GM18868 (cell line): ENCODE data around the gene SLC26A11.

ENCODE experiments used
- ATAC-seq: cut with Tn5 transposase; IDR thresholded peaks from one replicate; pipeline ENCODE4 v1.9.1; 2021; ENCODE audit warnings: mild to moderate bottlenecking, moderate library complexity; ENCODE audit not compliant: unreplicated experiment

The SLC26A11 gene

DNA sequence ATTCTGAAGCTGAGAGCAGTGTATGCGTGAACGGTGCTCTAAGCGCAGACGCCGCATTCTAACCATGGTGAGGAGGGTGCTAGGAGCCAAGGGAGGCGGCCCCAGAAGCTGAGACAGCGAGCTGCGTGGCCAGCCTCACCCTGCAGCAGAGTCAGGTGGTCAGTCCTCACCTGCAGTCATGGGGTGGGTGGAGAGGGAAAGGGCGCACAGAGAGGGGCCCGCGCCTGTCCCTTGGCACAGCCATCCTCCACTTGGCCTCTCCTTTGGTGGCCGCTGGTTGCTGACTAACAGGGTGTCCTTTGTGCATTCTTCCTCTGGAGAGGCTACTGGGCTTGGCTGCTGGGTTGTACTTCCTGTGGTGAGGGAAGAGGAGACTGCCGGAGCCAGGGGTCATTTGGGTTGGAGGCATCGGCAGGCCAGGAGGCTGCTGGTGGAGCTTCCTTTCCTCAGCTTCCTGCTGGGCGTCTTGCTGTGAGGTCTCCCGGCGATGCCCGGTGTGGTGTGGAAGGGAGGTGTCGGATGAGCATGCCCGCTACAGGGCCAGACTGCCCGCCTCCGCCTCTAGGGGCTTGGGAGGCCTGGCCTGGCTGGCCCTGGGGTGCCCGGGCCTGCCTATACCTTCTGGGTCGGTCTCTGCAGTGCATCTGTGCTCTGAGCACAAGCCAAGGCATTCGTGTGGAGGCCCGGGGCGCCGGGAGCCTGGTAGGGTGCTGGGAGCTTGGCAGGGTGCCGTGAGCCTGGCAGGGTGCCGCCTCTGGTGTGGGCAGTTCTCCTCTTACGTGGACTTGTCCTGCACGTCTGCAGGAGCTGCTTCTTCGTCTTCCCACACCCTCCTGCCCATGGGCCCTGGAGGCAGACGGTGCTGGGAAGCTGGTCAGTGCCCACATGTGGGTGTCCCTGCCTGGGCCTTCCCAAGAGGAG lies 57.8 kb downstream of the SLC26A11 start:
- ATAC-seq, result no peak

DNA sequence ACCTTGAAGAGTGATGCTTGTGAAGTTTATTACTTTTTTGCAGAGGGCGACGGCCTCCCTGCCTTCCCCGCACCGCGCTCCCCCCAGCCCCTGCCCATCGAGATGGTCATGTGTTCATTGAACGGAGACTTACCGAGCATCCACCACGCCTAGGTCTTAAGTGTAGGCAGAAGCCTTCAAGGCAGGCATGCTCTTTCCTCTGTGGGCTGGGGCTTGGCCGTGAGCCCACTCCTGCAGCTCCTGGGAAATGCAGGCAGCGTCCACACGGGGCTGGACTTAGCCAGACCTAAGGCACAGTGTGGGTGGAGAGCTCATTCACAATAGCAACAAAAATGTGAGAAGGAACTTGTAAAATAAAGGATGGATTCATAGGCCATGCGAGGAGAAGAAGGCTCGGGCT lies 59.7 kb downstream of the SLC26A11 start:
- no peak for ATAC-seq

- ATAC-seq, result no peak
These were observed 61.3 kb downstream of the SLC26A11 start for GRCh38 chr17:80281516-80281915.

DNA sequence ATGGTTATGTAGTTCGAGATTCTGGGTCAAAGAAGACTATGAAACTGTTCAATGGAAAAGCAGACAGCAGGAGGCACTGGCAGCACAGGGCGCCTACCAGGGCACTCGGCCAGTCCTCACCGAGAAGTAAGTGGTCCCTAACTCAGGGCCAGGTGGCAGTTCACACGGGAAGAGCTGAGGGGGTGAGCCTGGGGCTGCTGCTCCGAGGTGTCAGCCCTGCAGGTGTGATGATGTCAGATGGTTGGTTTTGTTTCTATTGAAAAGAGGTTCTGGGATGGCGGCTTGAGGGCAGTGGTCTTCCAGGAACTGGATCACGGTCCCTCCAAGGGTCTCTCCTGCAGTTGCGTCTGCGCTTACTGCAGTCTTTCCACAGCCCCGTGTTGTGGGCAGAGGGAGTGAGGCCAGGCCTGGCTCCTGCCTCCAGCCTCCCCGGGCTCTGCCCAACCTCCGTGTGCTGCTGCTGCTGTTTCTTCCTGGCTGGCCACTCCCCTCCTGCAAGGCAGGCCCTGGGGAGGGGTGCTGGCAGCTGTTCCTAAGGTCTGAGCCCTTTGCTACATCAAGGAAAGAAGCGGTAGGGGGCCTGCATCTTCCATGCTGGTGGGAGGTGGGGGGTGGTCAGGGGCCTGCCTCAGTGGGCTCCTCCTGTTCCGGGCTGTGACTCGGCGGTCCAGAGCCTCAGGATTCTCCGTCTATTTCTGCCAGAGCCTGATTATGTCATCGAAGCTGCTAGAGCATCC lies 63.1 kb downstream of the SLC26A11 start:
- no peak for ATAC-seq

DNA sequence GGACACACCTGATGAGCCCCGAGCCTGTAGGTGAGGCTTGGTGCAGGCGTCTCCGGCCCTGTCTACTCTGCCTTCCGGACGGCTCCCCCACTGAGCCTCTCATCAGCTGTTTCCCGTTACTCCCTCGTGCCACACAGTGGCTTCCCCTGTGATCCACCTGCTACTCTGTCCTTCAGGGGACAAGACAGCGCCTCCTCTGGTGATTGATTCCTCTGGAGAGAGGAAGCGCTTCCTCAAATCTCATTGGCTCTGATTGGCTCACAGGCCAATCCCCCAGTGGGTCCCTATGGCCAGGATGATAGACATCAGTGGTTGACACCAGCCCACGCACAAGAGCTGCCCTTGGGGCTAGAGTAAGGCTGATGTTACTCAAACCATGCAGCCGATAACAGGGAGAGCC lies 64.4 kb downstream of the SLC26A11 start:
- ATAC-seq, result no peak

DNA sequence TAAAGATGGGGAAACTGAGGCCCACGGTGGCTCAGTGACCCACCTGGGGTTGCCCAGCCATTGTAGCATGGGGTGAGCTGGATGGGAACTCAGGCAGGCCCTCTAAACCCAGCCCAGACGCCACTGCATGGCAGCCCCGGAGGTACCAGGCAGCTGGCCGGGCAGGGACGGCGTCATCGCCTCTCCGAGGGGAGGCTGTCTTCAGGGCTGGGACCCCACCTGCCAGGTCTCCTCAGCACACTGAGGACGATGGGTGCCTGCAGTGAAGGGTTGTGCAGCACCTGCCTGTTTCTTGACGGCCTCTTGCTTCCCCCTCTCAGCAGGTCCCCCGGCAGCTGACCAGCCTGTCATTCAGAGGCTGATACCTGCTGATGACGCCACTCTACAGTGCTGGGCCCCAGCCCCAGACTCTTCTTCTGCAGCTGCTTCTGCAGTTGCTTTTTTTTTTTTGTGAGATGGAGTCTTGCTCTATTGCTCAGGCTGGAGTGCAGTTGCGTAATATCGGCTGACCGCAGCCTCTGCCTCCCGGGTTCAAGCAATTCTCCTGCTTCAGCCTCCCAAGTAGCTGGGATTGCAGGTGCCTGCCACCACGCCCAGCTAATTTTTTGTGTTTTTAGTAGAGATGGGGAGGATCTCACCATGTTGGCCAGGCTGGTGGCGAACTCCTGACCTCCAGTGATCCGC lies 65.2 kb downstream of the SLC26A11 start:
- ATAC-seq, result no peak

DNA sequence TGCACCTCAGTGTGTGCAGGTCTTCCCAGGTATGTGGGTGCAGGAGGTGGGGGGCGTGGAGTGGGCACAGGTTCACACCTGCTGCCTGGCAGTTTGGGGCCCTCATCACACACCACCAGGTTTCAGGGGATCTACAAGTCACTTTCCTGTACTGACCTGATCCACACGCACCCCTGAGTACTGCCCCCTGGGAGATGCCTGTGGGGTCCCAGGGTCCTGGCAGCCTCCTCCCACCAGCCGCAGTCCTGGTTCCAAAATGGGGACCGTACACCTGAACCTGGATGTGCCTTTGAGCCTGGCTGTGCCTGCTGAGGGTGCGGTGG lies 66.4 kb downstream of the SLC26A11 start:
- ATAC-seq, result no peak

DNA sequence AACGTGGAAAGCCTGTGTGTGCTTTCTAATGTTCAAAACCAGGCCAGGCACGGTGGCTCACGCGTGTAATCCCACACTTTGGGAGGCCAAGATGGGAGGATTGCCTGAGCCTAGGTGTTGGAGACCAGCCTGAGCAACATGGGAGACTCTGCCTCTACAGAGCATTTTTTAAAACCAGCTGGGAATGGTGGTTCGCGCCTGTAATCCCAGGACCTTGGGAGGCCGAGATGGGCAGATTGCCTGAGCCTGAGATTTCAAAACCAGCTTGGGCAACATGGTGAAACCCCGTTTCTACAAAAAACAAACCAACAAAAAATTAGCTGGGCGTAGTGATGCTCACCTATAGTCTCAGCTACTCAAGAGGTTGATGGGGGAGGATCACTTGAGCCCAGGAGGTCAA lies 66.8 kb downstream of the SLC26A11 start:
- ATAC-seq, result no peak

DNA sequence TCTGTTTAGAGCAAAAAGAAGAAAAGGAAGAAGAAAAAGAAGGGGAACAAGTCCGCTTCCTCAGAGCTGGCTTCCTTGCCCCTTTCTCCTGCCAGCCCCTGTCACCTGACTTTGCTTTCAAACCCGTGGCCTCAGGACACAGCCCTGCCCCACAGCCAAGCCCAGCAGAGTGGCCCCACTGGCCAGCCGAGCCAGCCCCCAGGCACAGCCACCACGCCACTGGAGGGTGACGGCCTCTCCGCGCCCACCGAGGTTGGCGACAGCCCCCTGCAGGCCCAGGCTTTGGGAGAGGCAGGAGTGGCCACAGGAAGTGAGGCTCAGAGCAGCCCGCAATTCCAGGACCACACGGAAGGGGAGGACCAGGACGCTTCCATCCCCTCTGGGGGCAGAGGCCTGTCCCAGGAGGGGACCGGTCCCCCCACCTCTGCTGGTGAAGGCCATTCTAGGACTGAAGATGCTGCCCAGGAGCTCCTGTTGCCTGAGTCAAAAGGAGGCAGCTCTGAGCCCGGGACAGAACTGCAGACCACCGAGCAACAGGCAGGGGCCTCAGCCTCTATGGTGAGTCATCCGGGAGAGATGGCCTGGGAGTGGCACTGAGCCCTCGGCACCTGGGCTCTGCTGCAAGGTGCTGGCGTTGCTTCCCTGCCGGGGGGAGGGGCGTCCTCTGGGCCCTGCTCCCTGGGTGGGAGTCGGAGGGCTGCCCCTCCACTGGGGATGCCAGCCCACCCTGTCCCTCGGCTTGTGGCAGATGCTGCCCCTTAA lies 67.8 kb downstream of the SLC26A11 start:
- ATAC-seq, result no peak

DNA sequence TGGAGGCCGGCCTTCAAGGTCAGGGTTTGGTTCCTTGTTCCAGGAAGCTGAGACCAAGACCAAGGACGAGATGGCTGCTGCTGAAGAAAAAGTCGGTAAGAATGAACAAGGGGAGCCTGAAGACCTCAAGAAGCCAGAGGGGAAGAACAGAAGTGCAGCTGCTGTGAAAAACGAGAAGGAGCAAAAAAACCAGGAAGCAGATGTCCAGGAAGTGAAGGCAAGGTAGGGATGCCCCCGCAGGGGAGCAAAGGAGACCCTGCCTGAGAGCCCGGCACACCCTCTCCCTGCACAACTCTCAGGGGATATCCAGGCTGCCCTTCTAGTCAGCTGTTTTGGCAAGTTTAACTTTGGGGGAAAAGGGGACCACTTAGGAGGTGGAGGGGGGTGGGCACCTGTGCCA lies 69.4 kb downstream of the SLC26A11 start:
- ATAC-seq, result no peak

DNA sequence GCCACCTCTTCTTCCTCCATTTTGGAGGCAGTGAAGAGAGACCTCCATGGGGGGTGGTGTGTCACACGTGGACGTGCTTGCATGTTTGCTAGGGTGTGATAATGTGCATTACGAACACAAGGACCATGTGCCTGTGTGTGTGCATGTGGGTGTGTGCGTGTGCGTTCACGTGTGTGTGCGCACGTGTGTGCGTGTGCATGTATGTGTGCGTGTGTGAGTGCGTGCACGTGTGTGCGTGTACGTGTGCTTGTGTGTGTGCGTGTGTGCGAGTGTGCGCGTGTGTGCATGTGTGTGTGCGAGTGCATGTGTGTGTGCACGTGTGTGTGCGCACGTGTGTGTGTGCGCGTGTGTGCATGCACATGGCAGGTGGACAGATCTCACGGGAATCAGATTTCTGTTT lies 69.9 kb downstream of the SLC26A11 start:
- ATAC-seq, result no peak

- ATAC-seq, result no peak
These were observed 71.0 kb downstream of the SLC26A11 start for GRCh38 chr17:80291260-80291659.

- ATAC-seq, result no peak
These were observed 71.7 kb downstream of the SLC26A11 start for GRCh38 chr17:80291691-80292487.

- ATAC-seq, result no peak
These were observed 72.3 kb downstream of the SLC26A11 start for GRCh38 chr17:80292521-80292971.

- no peak for ATAC-seq
These were observed 74.0 kb downstream of the SLC26A11 start for GRCh38 chr17:80294210-80294609.

DNA sequence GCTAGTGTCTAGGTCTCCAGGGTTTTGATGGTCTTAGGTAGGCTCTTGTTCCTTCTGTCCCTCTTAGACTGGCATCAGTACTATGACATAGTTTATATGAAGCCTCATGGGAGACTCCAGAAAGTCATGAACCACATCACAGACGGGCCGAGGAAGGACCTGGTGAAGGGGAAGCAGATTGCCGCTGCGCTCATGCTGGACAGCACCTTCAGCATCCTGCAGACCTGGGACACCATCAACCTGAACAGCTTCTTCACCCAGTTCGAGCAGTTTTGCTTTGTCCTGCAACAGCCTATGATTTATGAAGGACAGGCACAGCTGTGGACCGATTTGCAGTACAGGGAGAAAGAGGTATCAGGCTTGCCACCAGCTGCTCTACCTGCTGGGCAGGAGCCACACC lies 74.4 kb downstream of the SLC26A11 start:
- ATAC-seq, result no peak

GRCh38 chr17:80295146-80295545 lies 74.9 kb downstream of the SLC26A11 start:
- no peak for ATAC-seq

GRCh38 chr17:80295559-80295958 lies 75.3 kb downstream of the SLC26A11 start:
- no peak for ATAC-seq

- no peak for ATAC-seq
These were observed 76.0 kb downstream of the SLC26A11 start for GRCh38 chr17:80296221-80296620.

- ATAC-seq, result no peak
These were observed 77.9 kb downstream of the SLC26A11 start for GRCh38 chr17:80297996-80298560.
